ENCODE results near the gene CDC42BPA.
A peak's percentile ranks its signal among the peaks of the same experiment; 100 is the strongest.

CDC42BPA gene

GRCh38 chr1:227223171-227223806 is 95.0 kb downstream of the CDC42BPA start:
- DNase-seq (no peak), ATAC-seq (no peak)
- H3K27ac Mint-ChIP-seq: no peak overlapping the region
- H3K4me3 Mint-ChIP-seq: no peak overlapping the region
- H3K27me3 Mint-ChIP-seq: peaks cover 11% of the 10 kb centered on the region
- no peaks in the 10 kb centered on the region for H3K9me3 Mint-ChIP-seq
- H3K4me1 Mint-ChIP-seq: no peaks in the 10 kb centered on the region

DNA sequence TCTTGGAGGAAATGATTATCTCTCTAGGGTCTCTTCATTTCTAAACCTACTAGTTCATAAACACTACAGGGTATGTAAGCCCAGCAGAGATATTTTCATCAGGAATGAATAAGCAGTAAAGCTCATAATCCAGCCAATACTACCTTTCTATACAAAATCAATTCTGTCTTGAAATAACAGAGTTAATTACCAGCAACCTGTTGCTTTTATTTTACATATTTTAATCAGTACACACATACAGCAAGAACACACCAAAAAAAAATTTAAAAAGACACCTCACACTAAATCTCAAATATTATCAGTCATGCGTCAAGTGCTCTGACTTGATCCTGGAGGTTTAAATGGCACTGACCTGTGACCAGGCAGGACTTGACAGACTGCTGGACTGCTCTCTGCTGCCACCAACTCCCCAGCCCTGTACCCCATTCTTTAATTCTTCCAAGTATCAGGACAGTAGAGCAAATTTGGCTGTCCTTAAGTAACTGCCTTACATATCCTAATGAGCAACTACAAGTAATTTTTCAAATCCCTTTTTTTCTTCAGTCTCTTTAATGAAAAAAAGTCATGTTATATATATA is 98.5 kb downstream of the CDC42BPA start:
- no peak overlapping the region for H3K27ac Mint-ChIP-seq
- H3K27me3 Mint-ChIP-seq: peaks cover 11% of the 10 kb centered on the region
- no peak overlapping the region for H3K4me3 Mint-ChIP-seq
- ATAC-seq (no peak), DNase-seq (no peak)
- H3K4me1 Mint-ChIP-seq: no peaks in the 10 kb centered on the region
- no peaks in the 10 kb centered on the region for H3K9me3 Mint-ChIP-seq

GRCh38 chr1:227218870-227219573 is 99.3 kb downstream of the CDC42BPA start:
- H3K4me1 Mint-ChIP-seq: no peaks in the 10 kb centered on the region
- DNase-seq (no peak), ATAC-seq (no peak)
- no peak overlapping the region for H3K27ac Mint-ChIP-seq
- H3K4me3 Mint-ChIP-seq: no peak overlapping the region
- H3K27me3 Mint-ChIP-seq: peaks cover 11% of the 10 kb centered on the region
- no peaks in the 10 kb centered on the region for H3K9me3 Mint-ChIP-seq

DNA sequence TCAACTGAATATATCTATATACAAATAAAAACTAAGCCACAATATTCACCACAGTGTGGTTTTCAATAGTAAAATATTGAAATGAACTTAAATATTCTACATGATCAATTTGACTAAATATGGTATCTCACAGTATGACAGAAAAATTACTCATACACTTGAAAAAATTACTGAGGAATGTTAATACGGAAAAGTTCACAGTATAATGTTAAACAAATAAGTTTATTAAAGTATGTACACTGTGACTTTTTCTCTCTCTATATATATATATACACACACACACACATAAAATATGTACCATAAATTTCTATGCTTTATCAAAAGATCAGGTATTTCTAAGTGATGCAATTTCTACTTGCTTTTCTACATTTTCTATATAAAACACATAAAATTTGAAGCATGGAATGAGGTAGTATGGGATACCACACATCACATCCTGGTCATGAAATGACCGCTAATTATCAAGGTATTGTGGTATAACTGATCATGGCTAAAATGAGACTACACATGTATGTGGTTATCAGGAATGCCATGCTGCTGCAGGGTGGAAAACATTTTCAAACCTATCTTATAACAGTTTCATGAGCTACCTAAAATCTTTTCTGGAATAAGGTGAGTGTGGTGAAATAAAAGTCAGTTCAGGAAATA is 102.3 kb downstream of the CDC42BPA start:
- no peaks in the 10 kb centered on the region for H3K9me3 Mint-ChIP-seq
- no peak overlapping the region for H3K4me3 Mint-ChIP-seq
- no peak for ATAC-seq
- peaks cover 15% of the 10 kb centered on the region for H3K27me3 Mint-ChIP-seq
- DNase-seq: no peak
- no peak overlapping the region for H3K27ac Mint-ChIP-seq
- no peaks in the 10 kb centered on the region for H3K4me1 Mint-ChIP-seq

GRCh38 chr1:227214207-227214606 is 104.1 kb downstream of the CDC42BPA start:
- H3K27ac Mint-ChIP-seq: no peak overlapping the region
- ATAC-seq (no peak), DNase-seq (no peak)
- no peaks in the 10 kb centered on the region for H3K4me1 Mint-ChIP-seq
- H3K9me3 Mint-ChIP-seq: no peaks in the 10 kb centered on the region
- peaks cover 7% of the 10 kb centered on the region for H3K27me3 Mint-ChIP-seq
- no peak overlapping the region for H3K4me3 Mint-ChIP-seq

- DNase-seq: no peak
- Mint-ChIP-seq H3K4me1 (no peaks in the 10 kb centered on the region), H3K9me3 (no peaks in the 10 kb centered on the region), H3K27ac (no peak overlapping the region), H3K4me3 (no peak overlapping the region), H3K27me3 (peaks cover 7% of the 10 kb centered on the region)
- ATAC-seq: no peak
Measured at GRCh38 chr1:227213426-227213825, 104.9 kb downstream of the CDC42BPA start.

DNA sequence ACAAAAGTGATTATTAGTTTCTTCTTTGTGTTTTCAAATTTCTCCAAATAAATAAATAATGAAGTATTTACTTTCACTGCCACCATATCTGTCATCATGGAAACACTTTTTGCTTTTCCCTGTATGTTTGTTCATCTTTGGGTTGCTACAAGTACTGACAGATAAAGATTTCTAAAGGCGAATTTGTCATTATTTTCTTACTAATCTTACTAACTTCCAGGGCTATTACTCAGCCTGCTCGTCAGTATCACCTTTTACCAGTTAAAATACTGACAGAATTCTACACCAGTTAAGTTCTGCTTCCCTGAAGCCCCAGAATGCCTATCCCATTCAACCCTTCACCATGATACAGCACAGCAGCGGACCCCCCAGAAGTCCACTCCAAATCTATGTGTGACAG is 106.1 kb downstream of the CDC42BPA start:
- ATAC-seq (no peak), DNase-seq (no peak)
- Mint-ChIP-seq H3K9me3 (no peaks in the 10 kb centered on the region), H3K27ac (no peak overlapping the region), H3K4me3 (no peak overlapping the region), H3K27me3 (peaks cover 7% of the 10 kb centered on the region), H3K4me1 (no peaks in the 10 kb centered on the region)

DNA sequence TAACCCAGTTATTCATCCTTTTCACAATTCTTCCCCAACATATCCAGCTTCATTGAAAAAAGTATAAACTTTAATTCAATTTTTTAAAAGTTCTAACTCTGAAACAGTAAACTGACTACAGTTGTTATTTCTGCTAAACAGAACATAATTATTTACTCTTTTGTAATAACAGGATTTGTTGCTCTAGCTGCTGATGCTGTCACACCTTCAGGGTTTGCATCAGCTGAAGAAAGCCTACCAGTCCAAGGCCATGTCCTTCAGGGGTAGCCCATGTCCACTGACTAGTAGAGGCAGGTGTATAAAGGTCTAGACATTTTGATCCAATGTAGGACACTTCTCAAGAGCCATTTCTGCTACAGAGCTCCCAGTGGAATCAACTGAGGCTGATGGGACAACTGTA is 107.7 kb downstream of the CDC42BPA start:
- peaks cover 7% of the 10 kb centered on the region for H3K27me3 Mint-ChIP-seq
- H3K27ac Mint-ChIP-seq: no peak overlapping the region
- ATAC-seq (no peak), DNase-seq (no peak)
- no peak overlapping the region for H3K4me3 Mint-ChIP-seq
- H3K4me1 Mint-ChIP-seq: no peaks in the 10 kb centered on the region
- no peaks in the 10 kb centered on the region for H3K9me3 Mint-ChIP-seq

- DNase-seq: no peak
- no peak overlapping the region for H3K27ac Mint-ChIP-seq
- no peaks in the 10 kb centered on the region for H3K27me3 Mint-ChIP-seq
- H3K4me3 Mint-ChIP-seq: no peak overlapping the region
- H3K4me1 Mint-ChIP-seq: peaks cover 5% of the 10 kb centered on the region
- no peaks in the 10 kb centered on the region for H3K9me3 Mint-ChIP-seq
- ATAC-seq: no peak
Measured at GRCh38 chr1:227197064-227197463, 121.2 kb downstream of the CDC42BPA start.

DNA sequence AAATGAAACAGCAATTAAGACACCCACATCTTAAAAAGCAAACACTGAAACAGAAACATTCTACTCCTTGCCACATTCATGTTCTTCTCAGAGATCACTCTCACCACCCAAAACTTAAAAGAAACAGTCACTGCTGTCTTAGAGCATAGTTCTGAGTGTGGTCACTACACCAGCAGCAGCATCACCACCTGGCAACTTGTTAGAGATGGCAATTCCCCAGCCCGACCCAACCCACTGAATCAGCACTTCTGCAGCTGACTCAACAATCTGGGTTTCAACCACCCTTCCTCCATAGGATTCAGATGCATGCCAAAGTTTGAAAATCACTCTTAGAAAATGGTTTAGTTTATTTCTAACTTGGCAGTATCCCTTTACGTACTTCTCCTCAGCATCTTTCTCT is 126.1 kb downstream of the CDC42BPA start:
- peak in 1 of 2 donors; percentile 28 for DNase-seq
- Mint-ChIP-seq H3K4me3 (no peak overlapping the region), H3K9me3 (no peaks in the 10 kb centered on the region), H3K27me3 (peaks cover 13% of the 10 kb centered on the region), H3K4me1 (peaks cover 10% of the 10 kb centered on the region), H3K27ac (no peak overlapping the region)
- ATAC-seq: peak; percentile 92

GRCh38 chr1:227191607-227192006 is 126.7 kb downstream of the CDC42BPA start:
- H3K27ac Mint-ChIP-seq: no peak overlapping the region
- no peak for ATAC-seq

GRCh38 chr1:227190321-227190720 is 128.0 kb downstream of the CDC42BPA start:
- Mint-ChIP-seq H3K27ac (no peak overlapping the region), H3K4me1 (peaks cover 10% of the 10 kb centered on the region), H3K9me3 (no peaks in the 10 kb centered on the region), H3K27me3 (peaks cover 19% of the 10 kb centered on the region), H3K4me3 (no peak overlapping the region)
- ATAC-seq (no peak), DNase-seq (no peak)

More at GRCh38 chr1:227191607-227192006, 126.7 kb downstream of the CDC42BPA start:
- Mint-ChIP-seq H3K9me3 (no peaks in the 10 kb centered on the region), H3K27me3 (peaks cover 18% of the 10 kb centered on the region), H3K4me1 (peaks cover 10% of the 10 kb centered on the region), H3K4me3 (no peak overlapping the region)
- no peak for DNase-seq

DNA sequence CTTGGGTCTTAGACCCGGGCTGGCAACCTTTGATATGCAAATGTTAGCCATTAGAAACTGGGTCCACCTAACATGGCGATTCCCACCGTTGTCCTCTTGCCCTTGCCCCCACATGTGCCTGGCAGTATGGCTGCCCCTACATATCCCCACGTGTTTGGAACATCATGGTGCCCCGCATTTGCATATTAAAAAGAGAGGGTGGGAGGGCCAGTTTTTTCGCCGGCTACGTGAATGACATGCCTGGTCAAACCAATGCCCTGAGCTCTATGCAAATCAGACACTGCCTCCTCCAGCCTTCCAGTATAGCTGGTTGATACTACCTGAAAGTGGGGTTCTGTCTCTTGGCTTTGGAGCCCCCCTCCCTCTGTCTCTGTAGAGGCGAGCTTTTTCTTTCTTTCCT is 133.0 kb downstream of the CDC42BPA start:
- no peak overlapping the region for H3K4me3 Mint-ChIP-seq
- ATAC-seq (no peak), DNase-seq (no peak)
- H3K4me1 Mint-ChIP-seq: no peaks in the 10 kb centered on the region
- no peak overlapping the region for H3K27ac Mint-ChIP-seq
- no peaks in the 10 kb centered on the region for H3K9me3 Mint-ChIP-seq
- H3K27me3 Mint-ChIP-seq: peaks cover 18% of the 10 kb centered on the region

- Mint-ChIP-seq H3K27me3 (peaks cover 5% of the 10 kb centered on the region), H3K4me1 (no peaks in the 10 kb centered on the region), H3K27ac (no peak overlapping the region), H3K9me3 (no peaks in the 10 kb centered on the region), H3K4me3 (no peak overlapping the region)
- ATAC-seq (no peak), DNase-seq (no peak)
Measured at GRCh38 chr1:227182012-227182411, 136.3 kb downstream of the CDC42BPA start.

- ATAC-seq: no peak
- H3K4me3 Mint-ChIP-seq: no peak overlapping the region
- no peaks in the 10 kb centered on the region for H3K9me3 Mint-ChIP-seq
- H3K27me3 Mint-ChIP-seq: no peaks in the 10 kb centered on the region
- no peaks in the 10 kb centered on the region for H3K4me1 Mint-ChIP-seq
- no peak for DNase-seq
- no peak overlapping the region for H3K27ac Mint-ChIP-seq
Measured at GRCh38 chr1:227175611-227176010, 142.7 kb downstream of the CDC42BPA start.

- Mint-ChIP-seq H3K9me3 (no peaks in the 10 kb centered on the region), H3K27ac (no peak overlapping the region), H3K27me3 (no peaks in the 10 kb centered on the region), H3K4me3 (no peak overlapping the region), H3K4me1 (no peaks in the 10 kb centered on the region)
- DNase-seq (no peak), ATAC-seq (no peak)
Measured at GRCh38 chr1:227174164-227174563, 144.1 kb downstream of the CDC42BPA start.

Data from stimulated activated naive CD8-positive, alpha-beta T cell treated with anti-CD3 and anti-CD28 coated beads, Interleukin-15, amount 100 ng/mL, for 72 hours (primary cell).